HG03060 (cell line): Measurements from ENCODE around the gene BOLA1.
"Not testable (repeated sequence)": the region's sequence is repeated elsewhere in the genome, so short reads cannot be mapped to it uniquely, and the experiment has no call there.

Experiments used
- ATAC-seq: cut with Tn5 transposase; IDR thresholded peaks from one replicate; pipeline ENCODE4 v1.9.1; 2021; ENCODE audit warnings: low read depth, moderate number of reproducible peaks; ENCODE audit not compliant: unreplicated experiment

BOLA1 gene

GRCh38 chr1:149886396-149887195 is 12.8 kb upstream of the BOLA1 start:
- peak; percentile 54 for ATAC-seq

- not testable (repeated sequence) for ATAC-seq
Observed at GRCh38 chr1:149887196-149887455, 12.2 kb upstream of the BOLA1 start.

GRCh38 chr1:149887456-149888246 is 11.7 kb upstream of the BOLA1 start:
- peak; percentile 28 for ATAC-seq

DNA sequence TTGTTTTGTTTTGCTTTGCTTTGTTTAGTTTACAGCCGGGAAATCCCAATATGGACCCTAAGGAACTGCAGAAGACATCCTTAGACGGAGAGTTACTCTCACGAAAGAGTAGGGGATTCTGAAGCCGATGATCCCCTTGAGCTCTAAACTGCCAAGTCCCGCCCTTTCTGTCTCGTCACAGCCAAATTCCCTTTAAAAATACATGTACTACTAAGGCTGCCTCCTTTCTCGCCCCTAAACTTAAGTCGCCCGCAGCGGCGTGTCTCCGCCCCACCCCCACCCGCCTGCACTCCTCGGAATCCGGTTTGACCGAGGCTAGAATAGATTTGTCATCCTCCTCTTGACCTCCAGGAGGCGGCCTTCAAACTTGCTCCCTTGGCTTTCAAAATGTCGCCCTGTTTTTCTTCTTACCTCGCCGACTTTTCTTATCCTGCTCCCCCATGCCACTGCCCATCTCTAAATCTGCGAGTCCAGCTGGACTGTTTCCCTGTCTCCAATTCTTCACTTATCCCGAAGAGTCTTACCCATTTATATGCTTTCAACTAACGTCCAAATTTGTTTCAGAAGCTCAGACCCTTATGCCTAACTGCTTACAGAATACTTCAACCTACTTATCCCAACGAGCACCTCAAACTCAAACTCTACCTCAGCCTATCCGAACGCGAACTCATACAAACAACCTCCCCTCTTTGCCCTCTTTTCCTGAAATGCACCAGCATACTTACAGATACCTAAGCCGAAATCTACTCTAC is 10.9 kb upstream of the BOLA1 start:
- ATAC-seq, result peak; percentile 6

DNA sequence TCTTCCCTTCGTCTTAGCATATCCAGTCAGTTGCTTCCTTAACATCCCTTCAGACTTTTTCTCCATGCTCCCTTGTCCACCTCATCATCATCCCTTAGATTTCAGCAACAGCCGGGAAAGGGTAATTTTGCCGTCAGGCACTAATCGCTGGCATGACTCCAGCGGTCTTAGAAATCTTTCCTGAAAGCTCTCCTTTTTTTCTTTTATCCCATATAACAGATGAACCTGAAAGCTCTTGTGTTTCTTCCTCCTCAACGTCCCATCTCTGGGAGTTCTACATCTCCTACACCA is 10.4 kb upstream of the BOLA1 start:
- ATAC-seq, result no peak

DNA sequence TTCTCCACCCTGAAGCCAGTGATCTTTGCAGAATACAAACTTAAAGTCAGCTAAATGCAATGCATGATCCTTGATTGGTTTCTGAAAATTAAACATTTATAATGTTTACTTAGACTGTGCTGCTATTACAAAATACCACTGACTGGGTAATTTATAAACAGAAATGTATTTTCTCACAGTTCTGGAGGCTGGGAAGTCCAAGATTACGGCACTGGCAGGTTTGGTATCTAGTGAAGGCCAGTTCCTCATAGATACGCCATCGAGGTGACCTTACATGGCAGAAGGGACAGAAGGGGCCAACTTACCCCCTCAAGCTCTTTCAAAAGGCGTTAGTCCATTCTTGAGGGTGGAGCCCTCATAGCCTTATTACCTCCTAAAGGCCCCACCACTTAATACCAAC is 2.8 kb upstream of the BOLA1 start:
- no peak for ATAC-seq

DNA sequence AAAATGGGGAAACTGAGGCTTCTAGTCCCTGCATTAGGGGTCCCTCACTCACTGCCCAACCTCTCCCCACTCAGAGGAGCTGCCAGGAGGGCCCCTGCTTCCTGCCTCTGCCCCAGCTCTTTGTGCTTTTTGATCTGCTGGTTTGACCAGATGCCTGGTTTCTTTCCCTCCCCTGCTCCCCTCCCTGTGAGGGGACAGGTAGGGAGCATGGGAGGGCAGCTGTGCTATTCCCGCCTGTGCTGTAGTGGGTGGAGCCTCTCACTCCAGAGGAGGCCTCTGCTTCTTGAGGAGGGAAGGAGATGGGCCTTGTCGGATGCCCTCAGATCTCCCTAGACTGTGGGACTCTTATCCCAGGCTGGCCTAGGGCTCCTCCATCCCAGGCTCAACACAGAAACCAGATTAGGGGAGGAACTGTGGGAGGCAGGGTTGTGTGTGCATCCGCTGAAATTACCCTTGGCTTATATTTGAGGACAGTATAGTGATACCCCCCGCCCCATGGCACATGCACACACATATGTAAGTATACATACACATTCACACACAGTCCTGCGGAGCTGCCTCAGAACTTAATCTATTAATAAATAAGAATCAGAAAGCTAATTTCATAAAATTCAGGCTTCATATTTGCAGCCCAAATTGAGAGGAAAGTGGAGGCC is 4.6 kb downstream of the BOLA1 start:
- ATAC-seq, result no peak

DNA sequence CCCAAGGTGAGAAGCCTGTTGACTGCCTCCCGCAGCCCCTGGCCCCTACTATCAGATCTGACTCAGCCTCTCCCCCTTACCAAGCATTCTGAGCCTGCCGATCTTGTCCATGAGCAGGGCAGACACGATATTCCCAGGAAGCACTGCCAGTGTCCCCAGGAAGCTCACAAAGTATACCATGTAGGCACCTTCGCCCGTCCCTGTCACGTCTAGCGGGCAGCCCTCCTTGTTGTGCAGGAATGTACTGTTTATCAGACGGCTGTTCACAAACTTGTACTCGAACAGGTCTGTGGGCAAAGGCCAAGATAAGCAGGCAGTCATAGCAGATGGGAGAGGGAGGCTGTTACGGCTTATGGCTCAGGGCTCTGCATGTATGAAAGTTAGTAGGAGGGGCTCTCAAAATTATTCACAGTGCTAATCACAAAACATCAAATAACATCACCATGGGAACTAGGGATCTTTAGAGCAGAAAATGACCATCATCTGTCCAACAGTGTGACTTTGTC is 7.3 kb downstream of the BOLA1 start:
- ATAC-seq, result no peak

DNA sequence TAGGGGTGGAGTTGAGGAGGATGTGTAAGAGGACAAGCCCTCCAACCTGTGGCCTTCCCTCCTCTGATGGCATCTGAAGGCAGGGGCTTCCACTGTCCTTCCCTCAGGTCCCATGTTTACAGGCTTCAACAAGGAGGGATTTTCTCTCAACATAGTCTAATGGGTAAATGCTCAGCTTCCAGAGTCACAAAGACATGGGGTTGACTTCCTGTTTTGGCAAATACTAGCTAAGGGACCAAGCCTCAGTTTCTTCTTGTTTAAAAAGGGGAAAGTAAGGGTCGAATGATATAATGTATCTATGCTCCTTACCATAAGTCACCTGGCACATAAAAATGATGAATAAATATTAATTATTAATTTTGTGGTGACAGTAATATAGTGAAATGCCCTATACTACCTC is 15.2 kb downstream of the BOLA1 start:
- ATAC-seq, result no peak

- ATAC-seq, result no peak
Observed at GRCh38 chr1:149915429-149916192, 16.2 kb downstream of the BOLA1 start.

DNA sequence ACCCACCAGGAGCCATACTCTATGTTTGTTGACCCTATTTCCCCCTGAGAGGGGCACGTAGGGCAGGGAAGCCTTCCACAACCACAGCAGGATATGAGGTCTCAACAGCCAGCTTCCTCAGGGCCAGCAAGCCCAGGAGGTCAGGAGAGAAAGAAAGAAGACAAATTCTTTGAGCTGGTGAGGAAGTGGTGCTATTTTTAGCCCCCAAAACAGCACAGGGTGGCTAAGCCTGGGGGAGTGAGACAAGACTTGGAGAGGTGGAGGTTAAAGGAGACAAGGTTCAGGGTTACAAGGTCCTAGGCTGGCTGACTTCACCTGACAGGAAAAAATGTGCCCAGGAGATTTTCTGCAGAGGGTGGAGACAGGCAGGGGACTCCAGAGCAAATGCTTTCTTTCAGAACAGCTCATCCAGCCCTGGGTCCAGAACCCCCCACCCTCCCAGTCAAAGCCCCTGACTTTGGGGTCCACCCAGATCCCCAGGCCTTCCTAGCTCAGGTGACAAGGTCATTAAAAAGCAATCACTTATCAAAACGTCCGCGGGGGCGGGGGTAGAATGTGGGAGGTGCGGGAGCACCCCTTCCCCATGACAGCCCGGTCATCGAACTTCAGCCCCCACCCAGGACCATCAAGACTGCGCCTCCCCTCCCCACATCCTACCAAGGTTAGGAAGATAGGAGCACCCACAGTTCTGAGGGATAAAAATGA is 17.0 kb downstream of the BOLA1 start:
- ATAC-seq, result no peak

GRCh38 chr1:149916898-149917252 is 17.5 kb downstream of the BOLA1 start:
- ATAC-seq, result no peak

- no peak for ATAC-seq
Observed at GRCh38 chr1:149917571-149918144, 18.3 kb downstream of the BOLA1 start, which contains the start of gene SV2A. TSS of gene SV2A (minus strand) at chr1:149917844. CDS start at chr1:149913840, 4,004 bp downstream.

GRCh38 chr1:149923626-149924025 is 24.3 kb downstream of the BOLA1 start:
- no peak for ATAC-seq

DNA sequence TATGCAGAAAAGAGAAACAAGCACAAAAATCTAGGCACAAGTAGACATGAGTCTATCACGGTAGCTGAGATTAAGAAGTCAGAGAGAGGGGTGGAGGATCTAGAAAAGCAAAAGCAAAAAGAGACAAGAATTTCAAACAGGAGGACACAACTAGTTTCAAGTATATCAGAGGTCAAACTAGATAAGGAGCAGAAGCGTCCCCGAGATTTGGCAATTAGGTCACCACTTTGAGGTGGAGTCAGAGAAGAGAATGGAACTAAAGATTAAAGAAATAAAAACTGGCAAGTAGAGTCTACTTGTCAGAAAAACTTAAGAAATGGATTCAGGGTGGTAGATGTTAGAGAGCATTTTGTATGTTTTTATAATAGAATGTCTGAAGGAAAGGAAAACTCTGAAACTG is 26.0 kb downstream of the BOLA1 start:
- no peak for ATAC-seq

DNA sequence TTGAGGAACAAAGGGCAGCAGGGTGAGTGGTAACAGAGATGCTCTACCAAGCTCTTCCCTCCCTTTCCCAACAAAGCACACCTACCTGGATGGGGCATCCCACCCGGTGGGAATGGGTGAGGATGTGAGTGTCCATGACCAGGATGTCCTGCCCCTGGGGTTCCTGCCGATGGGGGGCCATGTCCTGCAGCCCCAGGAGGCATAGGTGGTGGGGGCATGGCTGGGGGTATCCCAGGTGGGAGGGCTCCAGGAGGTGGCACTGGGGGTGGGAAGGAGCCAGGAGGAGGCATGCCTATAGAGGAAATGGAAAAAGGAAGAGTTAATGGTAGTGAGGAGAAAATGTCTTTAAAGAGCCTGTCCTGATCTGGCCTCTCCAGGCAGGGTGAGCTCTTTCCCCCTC is 26.4 kb downstream of the BOLA1 start:
- ATAC-seq, result no peak

GRCh38 chr1:149926296-149926695 is 26.9 kb downstream of the BOLA1 start:
- no peak for ATAC-seq

DNA sequence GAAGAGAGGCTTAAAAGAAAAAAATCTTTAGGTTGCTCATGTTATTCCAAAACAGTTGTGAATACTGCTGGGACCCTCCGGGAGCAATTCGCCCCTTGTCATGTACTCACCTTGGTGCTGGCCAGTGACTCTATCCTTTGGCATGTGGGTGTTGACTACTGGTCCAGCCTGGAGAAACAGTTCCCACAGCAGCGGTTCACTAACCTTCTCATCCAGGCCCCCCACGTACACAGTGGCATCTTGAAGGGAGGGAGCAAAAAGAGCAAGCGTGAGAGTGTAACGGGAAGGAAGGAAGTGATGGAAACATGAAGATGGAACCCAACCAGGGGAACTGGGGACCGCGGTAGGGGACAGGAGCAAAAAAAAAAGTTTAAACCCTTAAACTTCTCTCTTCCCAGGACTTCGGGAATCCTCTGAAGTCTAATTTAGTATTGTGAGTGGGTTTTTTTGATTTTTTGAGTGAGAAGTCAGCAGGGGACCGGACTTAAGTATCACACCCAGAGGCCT is 27.7 kb downstream of the BOLA1 start:
- no peak for ATAC-seq
